ENCODE data around the gene ANKMY2.

DNA sequence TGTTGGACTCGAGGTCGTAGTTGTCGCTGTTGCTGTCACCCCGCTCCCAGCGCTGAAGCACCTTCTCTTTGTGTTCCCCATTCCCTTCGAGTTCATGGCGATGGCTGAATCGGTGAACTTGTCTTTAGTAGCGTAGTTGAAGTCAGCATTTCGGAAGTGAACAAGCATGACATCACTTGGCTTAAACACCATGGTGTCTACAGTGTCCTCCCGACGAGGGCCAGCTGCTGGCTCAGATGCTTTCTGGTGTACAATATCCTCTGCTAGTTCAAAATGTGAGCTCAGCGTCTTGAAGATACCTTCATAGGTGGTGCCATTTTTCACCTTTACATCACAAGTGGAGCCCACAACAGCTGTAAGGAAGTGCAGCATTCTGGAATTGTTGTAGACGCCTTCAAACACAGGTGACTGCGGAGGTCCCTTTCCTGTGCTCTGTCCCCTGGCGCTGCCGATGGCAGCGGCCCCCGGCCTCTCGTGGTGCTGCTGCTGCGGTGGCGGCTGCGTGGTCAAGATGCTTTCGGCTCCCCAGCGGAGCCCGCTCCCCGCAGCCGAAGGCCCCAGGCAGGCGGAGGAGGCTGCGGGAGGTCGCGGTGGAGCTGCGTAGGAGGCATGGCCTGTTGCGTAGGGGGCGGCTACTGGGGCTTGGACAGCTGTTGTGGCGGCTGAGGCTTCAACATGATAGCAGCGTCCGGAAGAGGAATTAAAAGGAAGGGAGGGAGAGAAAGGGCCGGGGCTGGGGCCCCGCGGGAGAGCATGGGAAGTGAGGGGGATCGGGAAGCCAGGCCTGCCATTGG lies 59.3 kb downstream of the ANKMY2 start:
- TF ChIP-seq, protein P1, sequence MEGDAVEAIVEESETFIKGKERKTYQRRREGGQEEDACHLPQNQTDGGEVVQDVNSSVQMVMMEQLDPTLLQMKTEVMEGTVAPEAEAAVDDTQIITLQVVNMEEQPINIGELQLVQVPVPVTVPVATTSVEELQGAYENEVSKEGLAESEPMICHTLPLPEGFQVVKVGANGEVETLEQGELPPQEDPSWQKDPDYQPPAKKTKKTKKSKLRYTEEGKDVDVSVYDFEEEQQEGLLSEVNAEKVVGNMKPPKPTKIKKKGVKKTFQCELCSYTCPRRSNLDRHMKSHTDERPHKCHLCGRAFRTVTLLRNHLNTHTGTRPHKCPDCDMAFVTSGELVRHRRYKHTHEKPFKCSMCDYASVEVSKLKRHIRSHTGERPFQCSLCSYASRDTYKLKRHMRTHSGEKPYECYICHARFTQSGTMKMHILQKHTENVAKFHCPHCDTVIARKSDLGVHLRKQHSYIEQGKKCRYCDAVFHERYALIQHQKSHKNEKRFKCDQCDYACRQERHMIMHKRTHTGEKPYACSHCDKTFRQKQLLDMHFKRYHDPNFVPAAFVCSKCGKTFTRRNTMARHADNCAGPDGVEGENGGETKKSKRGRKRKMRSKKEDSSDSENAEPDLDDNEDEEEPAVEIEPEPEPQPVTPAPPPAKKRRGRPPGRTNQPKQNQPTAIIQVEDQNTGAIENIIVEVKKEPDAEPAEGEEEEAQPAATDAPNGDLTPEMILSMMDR (IDR thresholded peaks at IDR 0.05), result no peak
- TF ChIP-seq POLR2AphosphoS5 (IDR thresholded peaks at IDR 0.05), result no peak

All from sigmoid colon (tissue), 4 donors.